HG03135 (cell line): ENCODE data around the gene BSDC1.
"Not testable (repeated sequence)": the region's sequence is repeated elsewhere in the genome, so short reads cannot be mapped to it uniquely, and the experiment has no call there.

Source experiments
- ATAC-seq: cut with Tn5 transposase; IDR thresholded peaks from one replicate; pipeline ENCODE4 v1.9.1; 2021; ENCODE audit warnings: mild to moderate bottlenecking, moderate library complexity; ENCODE audit not compliant: unreplicated experiment

Gene BSDC1

GRCh38 chr1:32394141-32394889, at the start of gene BSDC1:
TSS of gene BSDC1 (minus strand) at chr1:32394441. CDS start at chr1:32394414, 27 bp downstream.
- ATAC-seq: peak; percentile 97

- not testable (repeated sequence) for ATAC-seq
Measured at GRCh38 chr1:32441467-32441866, 47.2 kb upstream of the BSDC1 start.

GRCh38 chr1:32438777-32439176, 44.5 kb upstream of the BSDC1 start:
- not testable (repeated sequence) for ATAC-seq

GRCh38 chr1:32438136-32438535, 43.9 kb upstream of the BSDC1 start:
- ATAC-seq: no peak

- no peak for ATAC-seq
Measured at GRCh38 chr1:32431736-32432400, 37.6 kb upstream of the BSDC1 start.

- ATAC-seq: no peak
Measured at GRCh38 chr1:32427264-32427963, 33.2 kb upstream of the BSDC1 start.

- no peak for ATAC-seq
Measured at GRCh38 chr1:32426489-32427255, 32.4 kb upstream of the BSDC1 start.

GRCh38 chr1:32421775-32422174, 27.5 kb upstream of the BSDC1 start:
- ATAC-seq: no peak

GRCh38 chr1:32414186-32414886, 20.1 kb upstream of the BSDC1 start:
- no peak for ATAC-seq

- no peak for ATAC-seq
Measured at GRCh38 chr1:32413507-32414185, 19.4 kb upstream of the BSDC1 start.

GRCh38 chr1:32411261-32411660, 17.0 kb upstream of the BSDC1 start:
- no peak for ATAC-seq

- no peak for ATAC-seq
Measured at GRCh38 chr1:32406629-32407111, 12.4 kb upstream of the BSDC1 start.

GRCh38 chr1:32405672-32406467, 11.6 kb upstream of the BSDC1 start:
- ATAC-seq: no peak

GRCh38 chr1:32404946-32405345, 10.7 kb upstream of the BSDC1 start:
- no peak for ATAC-seq

- ATAC-seq: no peak
Measured at GRCh38 chr1:32400876-32401631, 6.8 kb upstream of the BSDC1 start.

GRCh38 chr1:32399843-32400242, 5.6 kb upstream of the BSDC1 start:
- no peak for ATAC-seq

- ATAC-seq: no peak
Measured at GRCh38 chr1:32398401-32398800, 4.2 kb upstream of the BSDC1 start.

GRCh38 chr1:32396524-32396923, 2.3 kb upstream of the BSDC1 start:
- not testable (repeated sequence) for ATAC-seq
